Activated gamma-delta T cell treated with Interleukin-2 at 50 U/mL for 16 hours (primary cell): ENCODE data around the gene LFNG.

Source experiments
- DNase-seq: peaks from one replicate; pipeline ENCODE4 v3.0.0-alpha.2; 2020

The LFNG gene

GRCh38 chr7:2504128-2504888 lies 15.3 kb upstream of the LFNG start:
- DNase-seq: no peak

GRCh38 chr7:2504889-2505375 lies 14.6 kb upstream of the LFNG start:
- DNase-seq: no peak

- DNase-seq: no peak
These were observed 14.2 kb upstream of the LFNG start for GRCh38 chr7:2505401-2505800.

- DNase-seq: no peak
These were observed 12.2 kb upstream of the LFNG start for GRCh38 chr7:2507208-2507916.

- no peak for DNase-seq
These were observed 11.7 kb upstream of the LFNG start for GRCh38 chr7:2507917-2508306.

- peak; percentile 82 for DNase-seq
These were observed 11.0 kb upstream of the LFNG start for GRCh38 chr7:2508327-2509215.

GRCh38 chr7:2509298-2509906 lies 10.2 kb upstream of the LFNG start:
- no peak for DNase-seq

GRCh38 chr7:2510130-2510776 lies 9.3 kb upstream of the LFNG start:
- DNase-seq: no peak

- peak; percentile 74 for DNase-seq
These were observed 8.4 kb upstream of the LFNG start for GRCh38 chr7:2510909-2511768.

GRCh38 chr7:2511769-2512168 lies 7.8 kb upstream of the LFNG start:
- no peak for DNase-seq

- DNase-seq: no peak
These were observed 7.4 kb upstream of the LFNG start for GRCh38 chr7:2512179-2512661.

- DNase-seq: no peak
These were observed 6.9 kb upstream of the LFNG start for GRCh38 chr7:2512713-2513112.

- DNase-seq: no peak
These were observed 5.9 kb upstream of the LFNG start for GRCh38 chr7:2513702-2514101.

- no peak for DNase-seq
These were observed 4.8 kb upstream of the LFNG start for GRCh38 chr7:2514473-2515423.

- no peak for DNase-seq
These were observed 4.0 kb upstream of the LFNG start for GRCh38 chr7:2515424-2516193.

- DNase-seq: no peak
These were observed 3.4 kb upstream of the LFNG start for GRCh38 chr7:2516194-2516555.

- DNase-seq: no peak
These were observed 2.5 kb upstream of the LFNG start for GRCh38 chr7:2517026-2517425.

- DNase-seq: no peak
These were observed 1.7 kb upstream of the LFNG start for GRCh38 chr7:2517678-2518507.
